Bronchial smooth muscle cell (primary cell): ENCODE results near the gene DHDH. TPM values are rescaled to one million over a fixed set of nuclear protein-coding genes. Genes with fewer than 3 reads are reported as not detected.

Experiments
- total RNA-seq: library from RNA; depleted of rRNA; stranded (reverse); fragments of >200 nt; gene quantifications from 2 replicates; pipeline ENCODE4 v1.2.1, GENCODE V29; 2014

DHDH gene
- 1.6 TPM in 1 of 2 replicates, not detected in the other for total RNA-seq

GRCh38 chr19:48933382-48933932 lies at the start of gene DHDH:
Gene DHDH (plus strand): TSS chr19:48933699. CDS start chr19:48933722, 23 bp downstream.

GRCh38 chr19:48899781-48900476 lies 33.6 kb upstream of the DHDH start, which contains the start of gene NUCB1:
Gene NUCB1 (plus strand): TSS chr19:48900312. CDS start chr19:48900797, 485 bp downstream.

GRCh38 chr19:48954595-48955307 lies 21.3 kb downstream of the DHDH start, which contains the start of gene BAX:
Gene BAX (plus strand): TSS chr19:48954875. CDS start chr19:48954929, 54 bp downstream.

GRCh38 chr19:48965040-48965805 lies 31.7 kb downstream of the DHDH start, which contains the start of gene FTL:
Gene FTL (plus strand): TSS chr19:48965309. CDS start chr19:48965508, 199 bp downstream.

GRCh38 chr19:48993175-48994034 lies 59.9 kb downstream of the DHDH start, which contains the start of the genes GYS1 and RUVBL2:
Gene GYS1 (minus strand): TSS chr19:48993309. CDS start chr19:48993112, 197 bp downstream.
Gene RUVBL2 (plus strand): TSS chr19:48993887. CDS start chr19:48993912, 25 bp downstream.

Other genes starting within 250 kb of the DHDH start
- gene FUT2, start 237.7 kb upstream of the DHDH start, total RNA-seq: 0.17 TPM in 1 of 2 replicates, not detected in the other
- gene MAMSTR, start 214.0 kb upstream of the DHDH start, total RNA-seq: 0.60 and 0.79 TPM in 2 replicates
- gene RASIP1, start 193.1 kb upstream of the DHDH start, total RNA-seq: 1.4 and 1.6 TPM in 2 replicates
- under 0.01 TPM in 1 of 2 replicates, not detected in the other for gene IZUMO1, start 186.8 kb upstream of the DHDH start, total RNA-seq
- gene FUT1, start 181.1 kb upstream of the DHDH start, total RNA-seq: under 0.01 TPM in 2 replicates
- not detected in 2 replicates for gene FGF21, start 178.2 kb upstream of the DHDH start, total RNA-seq
- gene BCAT2, start 122.7 kb upstream of the DHDH start, total RNA-seq: 22.2 and 27.1 TPM in 2 replicates
- 5.5 and 15.9 TPM in 2 replicates for gene HSD17B14, start 97.2 kb upstream of the DHDH start, total RNA-seq
- 14.3 and 18.6 TPM in 2 replicates for gene PLEKHA4, start 65.1 kb upstream of the DHDH start, total RNA-seq
- gene PPP1R15A, start 61.3 kb upstream of the DHDH start, total RNA-seq: 48.1 and 56.8 TPM in 2 replicates
- gene TULP2, start 35.0 kb upstream of the DHDH start, total RNA-seq: 0.26 and 0.32 TPM in 2 replicates
- gene NUCB1, start 33.4 kb upstream of the DHDH start, total RNA-seq: 149 and 199 TPM in 2 replicates
- 70.6 and 113 TPM in 2 replicates for gene BAX, start 21.2 kb downstream of the DHDH start, total RNA-seq
- gene FTL, start 31.6 kb downstream of the DHDH start, total RNA-seq: 4,288 and 4,455 TPM in 2 replicates
- gene GYS1, start 59.6 kb downstream of the DHDH start, total RNA-seq: 20.4 and 22.7 TPM in 2 replicates
- gene RUVBL2, start 60.2 kb downstream of the DHDH start, total RNA-seq: 166 and 207 TPM in 2 replicates
- gene LHB, start 83.4 kb downstream of the DHDH start, total RNA-seq: not detected in 2 replicates
- not detected in 2 replicates for gene CGB3, start 90.6 kb downstream of the DHDH start, total RNA-seq
- not detected in 2 replicates for gene CGB2, start 98.2 kb downstream of the DHDH start, total RNA-seq
- not detected in 2 replicates for gene CGB1, start 103.2 kb downstream of the DHDH start, total RNA-seq
- 0.16 TPM in 1 of 2 replicates, not detected in the other for gene CGB5, start 110.1 kb downstream of the DHDH start, total RNA-seq
- gene CGB8, start 115.4 kb downstream of the DHDH start, total RNA-seq: not detected in 2 replicates
- 0.17 and 0.47 TPM in 2 replicates for gene CGB7, start 124.0 kb downstream of the DHDH start, total RNA-seq
- gene NTF4, start 131.1 kb downstream of the DHDH start, total RNA-seq: 0.16 and 0.17 TPM in 2 replicates
- not detected in 2 replicates for gene KCNA7, start 139.0 kb downstream of the DHDH start, total RNA-seq
- 128 and 142 TPM in 2 replicates for gene SNRNP70, start 151.8 kb downstream of the DHDH start, total RNA-seq
- 12.0 and 13.3 TPM in 2 replicates for gene LIN7B, start 180.7 kb downstream of the DHDH start, total RNA-seq
- gene C19orf73, start 185.4 kb downstream of the DHDH start, total RNA-seq: 0.16 and 0.77 TPM in 2 replicates
- 1.0 and 2.0 TPM in 2 replicates for gene PPFIA3, start 185.8 kb downstream of the DHDH start, total RNA-seq
- 0.09 TPM in 1 of 2 replicates, not detected in the other for gene HRC, start 221.7 kb downstream of the DHDH start, total RNA-seq
- 16.5 and 17.5 TPM in 2 replicates for gene TRPM4, start 224.1 kb downstream of the DHDH start, total RNA-seq